ENCODE results near the gene HDAC4. TPM values are rescaled to one million over a fixed set of nuclear protein-coding genes. Genes with fewer than 3 reads are reported as not detected.

Gene HDAC4
- total RNA-seq, 1 donor from 2014 or later: 11.8 TPM

GRCh38 chr2:239110595-239111048, 290.2 kb downstream of the HDAC4 start:
- no peak overlapping the region for H3K4me2 ChIP-seq (ENCODE audit: low read length)
- no peaks in the 10 kb centered on the region for H3K79me2 ChIP-seq (ENCODE audit: insufficient read depth, low read length)
- TF ChIP-seq CTCF (IDR thresholded peaks at IDR 0.05; ENCODE audit: insufficient read depth, low read depth, low read length): no peak
- TF ChIP-seq EZH2 (IDR thresholded peaks at IDR 0.05; ENCODE audit: insufficient read depth, low read length): no peak
- no peak overlapping the region for H3K9ac ChIP-seq (ENCODE audit: low read length)
- Mint-ChIP-seq H3K27me3 (ENCODE audit: low read depth, unreplicated experiment) (no peaks in the 10 kb centered on the region), H3K4me1 (ENCODE audit: low read depth, unreplicated experiment) (peaks cover 10% of the 10 kb centered on the region), H3K9me3 (ENCODE audit: unreplicated experiment) (no peaks in the 10 kb centered on the region), H3K27ac (ENCODE audit: unreplicated experiment) (no peak overlapping the region), H3K4me3 (ENCODE audit: unreplicated experiment) (no peak overlapping the region), H3K36me3 (ENCODE audit: low read depth, unreplicated experiment) (no peaks in the 10 kb centered on the region)
- no peaks in the 10 kb centered on the region for H3K27me3 ChIP-seq (ENCODE audit: insufficient read depth, low read length)
- no peaks in the 10 kb centered on the region for H3K9me3 ChIP-seq (ENCODE audit: insufficient read depth, low read depth, low read length)
- peaks cover 4% of the 10 kb centered on the region for H3K4me1 ChIP-seq (ENCODE audit: insufficient read depth, low read length)
- no peak overlapping the region for H2AFZ ChIP-seq (ENCODE audit: low read depth, low read length)
- FAIRE-seq: no peak
- H3K36me3 ChIP-seq (ENCODE audit: insufficient read depth, low read length): no peaks in the 10 kb centered on the region
- H3K4me3 ChIP-seq (ENCODE audit: insufficient read depth, low read depth, low read length): no peak overlapping the region
- no peak overlapping the region for H3K27ac ChIP-seq (ENCODE audit: low read depth, low read length)
- H4K20me1 ChIP-seq (ENCODE audit: insufficient read depth, low read length): no peaks in the 10 kb centered on the region
- no peak for DNase-seq (ENCODE audit: low read depth)

GRCh38 chr2:239109928-239110545, 290.8 kb downstream of the HDAC4 start:
- Histone ChIP-seq H4K20me1 (ENCODE audit: insufficient read depth, low read length) (no peaks in the 10 kb centered on the region), H3K27ac (ENCODE audit: low read depth, low read length) (no peak overlapping the region), H3K79me2 (ENCODE audit: insufficient read depth, low read length) (no peaks in the 10 kb centered on the region), H3K4me3 (ENCODE audit: insufficient read depth, low read depth, low read length) (no peak overlapping the region), H3K9me3 (ENCODE audit: insufficient read depth, low read depth, low read length) (no peaks in the 10 kb centered on the region), H3K9ac (ENCODE audit: low read length) (no peak overlapping the region), H3K4me2 (ENCODE audit: low read length) (no peak overlapping the region), H3K27me3 (ENCODE audit: insufficient read depth, low read length) (no peaks in the 10 kb centered on the region), H2AFZ (ENCODE audit: low read depth, low read length) (no peak overlapping the region), H3K36me3 (ENCODE audit: insufficient read depth, low read length) (no peaks in the 10 kb centered on the region), H3K4me1 (ENCODE audit: insufficient read depth, low read length) (peaks cover 4% of the 10 kb centered on the region)
- FAIRE-seq (no peak), DNase-seq (ENCODE audit: low read depth) (no peak)
- Mint-ChIP-seq H3K4me3 (ENCODE audit: unreplicated experiment) (no peak overlapping the region), H3K27me3 (ENCODE audit: low read depth, unreplicated experiment) (no peaks in the 10 kb centered on the region), H3K9me3 (ENCODE audit: unreplicated experiment) (no peaks in the 10 kb centered on the region), H3K4me1 (ENCODE audit: low read depth, unreplicated experiment) (peaks cover 10% of the 10 kb centered on the region), H3K27ac (ENCODE audit: unreplicated experiment) (no peak overlapping the region), H3K36me3 (ENCODE audit: low read depth, unreplicated experiment) (no peaks in the 10 kb centered on the region)
- TF ChIP-seq CTCF (IDR thresholded peaks at IDR 0.05; ENCODE audit: insufficient read depth, low read depth, low read length) (no peak), EZH2 (IDR thresholded peaks at IDR 0.05; ENCODE audit: insufficient read depth, low read length) (no peak)
